ENCODE measurements around the gene ANXA2R.
A peak's percentile ranks its signal among the peaks of the same experiment; 100 is the strongest.

ANXA2R gene

GRCh38 chr5:43020399-43020746 lies 19.7 kb downstream of the ANXA2R start:
- H3K4me3 ChIP-seq (ENCODE audit: low read depth, low read length) = peak overlapping the region; percentile 73
- TF ChIP-seq CTCF (IDR thresholded peaks at IDR 0.05; ENCODE audit: low read depth, low read length) = no peak

- peak; percentile 47; the same call in 1 of the 2 replicates for TF ChIP-seq CTCF (IDR thresholded peaks at IDR 0.05; ENCODE audit: low read depth, low read length)
- H3K4me3 ChIP-seq (ENCODE audit: low read depth, low read length) = peak overlapping the region; percentile 73
Measured at GRCh38 chr5:43019614-43020398, 20.3 kb downstream of the ANXA2R start.

GRCh38 chr5:43019291-43019613 lies 20.9 kb downstream of the ANXA2R start:
- no peak for TF ChIP-seq CTCF (IDR thresholded peaks at IDR 0.05; ENCODE audit: low read depth, low read length)
- peak overlapping the region; percentile 73 for H3K4me3 ChIP-seq (ENCODE audit: low read depth, low read length)

- TF ChIP-seq CTCF (IDR thresholded peaks at IDR 0.05; ENCODE audit: low read depth, low read length) = no peak
- H3K4me3 ChIP-seq (ENCODE audit: low read depth, low read length) = peak overlapping the region; percentile 73
Measured at GRCh38 chr5:43017428-43017815, 22.7 kb downstream of the ANXA2R start.

GRCh38 chr5:43016217-43016779 lies 23.8 kb downstream of the ANXA2R start:
- no peak overlapping the region for H3K4me3 ChIP-seq (ENCODE audit: low read depth, low read length)

GRCh38 chr5:43014522-43014921 lies 25.6 kb downstream of the ANXA2R start:
- no peak for TF ChIP-seq CTCF (IDR thresholded peaks at IDR 0.05; ENCODE audit: low read depth, low read length)
- no peak overlapping the region for H3K4me3 ChIP-seq (ENCODE audit: low read depth, low read length)

More at GRCh38 chr5:43016217-43016779, 23.8 kb downstream of the ANXA2R start:
- TF ChIP-seq CTCF (IDR thresholded peaks at IDR 0.05; ENCODE audit: low read depth, low read length) = no peak

GRCh38 chr5:43010935-43011315 lies 29.2 kb downstream of the ANXA2R start:
- no peak for TF ChIP-seq CTCF (IDR thresholded peaks at IDR 0.05; ENCODE audit: low read depth, low read length)
- H3K4me3 ChIP-seq (ENCODE audit: low read depth, low read length) = no peak overlapping the region

Measured in WI38 (cell line).